GM18498 (cell line): Measurements from ENCODE around the gene DSTYK.
A peak's percentile ranks its signal among the peaks of the same experiment; 100 is the strongest.
"Not testable (repeated sequence)": the region's sequence is repeated elsewhere in the genome, so short reads cannot be mapped to it uniquely, and the experiment has no call there.

ENCODE experiments used
- ATAC-seq: cut with Tn5 transposase; IDR thresholded peaks from one replicate; pipeline ENCODE4 v1.9.1; 2021; ENCODE audit warnings: mild to moderate bottlenecking, moderate library complexity; ENCODE audit not compliant: unreplicated experiment

The DSTYK gene

DNA sequence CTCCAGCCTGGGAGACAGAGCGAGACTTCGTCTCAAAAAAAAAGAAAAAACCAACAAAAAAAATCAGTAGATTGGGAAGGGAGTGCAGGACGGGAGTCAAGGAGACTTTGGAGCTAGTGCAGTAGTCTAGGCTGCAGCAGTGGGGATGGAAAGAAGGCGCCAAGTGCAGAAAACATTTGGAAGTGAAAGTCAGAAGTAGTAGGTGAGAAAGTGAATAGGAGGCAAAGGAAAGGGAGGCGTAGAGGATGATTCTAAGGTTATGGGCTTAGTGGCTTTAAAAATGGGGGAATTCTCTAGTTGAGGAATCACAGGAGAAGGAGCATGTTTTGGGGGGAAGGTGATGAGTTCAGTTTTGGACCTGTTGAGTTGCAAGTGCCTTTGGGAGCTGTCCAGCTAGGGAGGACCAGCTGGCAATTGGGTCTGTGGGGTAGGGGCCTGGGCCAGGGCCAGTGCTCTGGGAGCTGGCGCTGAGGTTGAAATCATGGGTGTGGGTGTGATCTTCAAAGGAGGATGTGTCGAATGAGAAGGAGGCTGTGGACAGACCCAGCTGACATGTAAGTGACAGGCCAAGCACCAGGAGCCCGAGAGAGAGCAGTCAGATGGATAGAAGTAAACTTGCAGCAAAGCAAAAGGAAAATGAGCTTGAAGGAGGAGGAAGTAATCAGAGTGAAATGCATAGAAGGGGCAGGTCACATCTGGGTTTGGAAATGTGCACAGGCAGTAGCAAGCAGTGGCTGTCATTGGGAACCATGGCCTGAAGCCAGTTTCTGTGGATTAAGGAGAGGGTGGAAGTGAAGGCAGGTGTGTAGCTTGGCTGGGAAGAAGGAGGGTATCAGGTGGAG, 32.1 kb upstream of the DSTYK start:
- no peak for ATAC-seq

GRCh38 chr1:205241366-205242030, 30.0 kb upstream of the DSTYK start:
- ATAC-seq, result no peak

GRCh38 chr1:205240569-205240968, 29.1 kb upstream of the DSTYK start:
- ATAC-seq, result no peak

- ATAC-seq, result no peak
Observed at GRCh38 chr1:205240118-205240517, 28.6 kb upstream of the DSTYK start.

DNA sequence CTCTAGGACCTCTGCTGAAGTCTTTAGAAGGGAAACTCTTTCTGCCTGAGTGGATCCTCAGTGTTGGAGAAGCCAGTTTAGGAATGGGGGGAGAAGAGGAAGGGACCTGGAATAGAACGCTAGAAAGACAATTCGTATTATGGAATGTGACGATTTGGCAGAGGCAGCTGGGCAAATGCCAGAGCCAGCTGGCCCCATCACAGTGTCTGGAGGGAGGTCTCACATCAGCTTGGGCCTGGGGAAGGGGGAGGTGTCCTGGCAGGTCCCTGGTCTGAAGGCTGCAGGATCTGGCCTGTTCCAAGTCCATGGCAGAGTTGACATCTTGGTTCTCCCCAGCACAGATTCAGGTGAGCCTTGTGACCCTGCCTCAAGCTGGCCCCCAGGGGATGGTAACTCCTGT, 27.6 kb upstream of the DSTYK start:
- ATAC-seq, result no peak

DNA sequence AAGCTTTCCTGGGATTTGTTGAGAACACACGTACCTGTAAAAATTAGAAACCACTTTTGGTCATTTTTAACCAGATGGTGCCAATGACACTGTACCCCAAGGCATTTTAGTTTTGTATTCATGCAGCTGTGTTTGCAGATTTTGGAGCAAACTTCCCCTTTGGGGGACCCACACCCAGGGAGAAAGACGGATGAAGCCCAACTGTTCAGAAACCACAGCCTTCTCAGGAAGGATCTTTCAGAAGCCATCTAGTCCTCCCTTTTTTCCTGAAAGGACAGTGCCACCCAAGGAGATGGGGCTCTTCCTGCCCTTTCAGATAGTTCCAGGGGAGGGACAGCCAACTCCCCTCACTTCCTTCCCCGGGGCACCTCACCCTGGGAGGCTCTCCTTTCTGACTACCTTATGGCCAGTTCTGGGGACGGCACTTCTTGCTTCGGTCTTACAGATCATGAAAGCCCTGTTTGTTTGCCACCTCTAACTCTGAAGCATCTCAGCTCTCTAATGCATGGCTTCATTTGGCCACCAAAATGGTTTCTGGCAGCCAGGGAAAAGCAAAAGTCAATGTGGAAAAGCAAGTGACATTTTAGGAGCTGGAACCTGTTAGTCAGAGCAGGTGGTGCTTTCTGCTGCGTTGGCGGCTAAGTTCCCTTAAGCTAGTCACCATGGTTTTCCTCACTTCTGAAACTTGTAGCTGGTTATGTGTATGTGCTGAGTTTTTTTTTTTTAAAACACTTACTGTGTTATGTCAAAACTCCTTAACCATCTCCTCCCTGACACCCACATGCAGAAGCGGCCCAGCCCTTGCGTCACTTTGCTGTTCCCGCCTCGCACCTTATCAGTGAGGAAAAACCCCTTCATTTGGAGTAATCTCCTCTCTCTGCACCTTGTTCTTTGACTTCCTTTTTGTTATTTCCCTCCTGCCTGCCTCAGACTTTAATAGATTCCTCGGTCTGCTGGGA, 26.3 kb upstream of the DSTYK start:
- ATAC-seq, result no peak

DNA sequence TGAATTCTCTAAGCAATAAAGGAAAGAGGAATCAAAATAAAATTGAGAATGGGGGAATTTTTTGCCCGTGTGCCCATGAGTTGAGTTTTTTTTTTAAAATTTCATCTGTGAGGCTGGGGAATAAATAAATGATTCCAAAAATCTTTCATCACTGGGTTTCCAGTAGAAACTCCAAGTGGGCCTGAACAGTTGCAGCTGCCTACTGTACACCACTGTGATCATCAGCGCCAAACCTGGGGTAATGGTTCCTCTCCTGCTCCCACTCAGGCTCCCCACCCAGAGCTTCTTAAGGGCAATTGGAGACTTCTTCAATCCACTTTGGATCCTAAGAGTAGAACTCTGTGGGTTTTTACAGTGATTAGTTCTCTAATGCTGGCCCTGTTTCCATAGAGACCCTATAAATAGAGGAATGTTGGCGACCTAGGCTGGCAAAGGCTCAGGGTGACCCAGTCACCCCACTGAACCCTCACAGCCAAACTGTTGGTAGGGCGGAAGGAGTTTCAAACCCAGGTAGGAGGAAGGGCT, 25.5 kb upstream of the DSTYK start:
- ATAC-seq, result no peak

DNA sequence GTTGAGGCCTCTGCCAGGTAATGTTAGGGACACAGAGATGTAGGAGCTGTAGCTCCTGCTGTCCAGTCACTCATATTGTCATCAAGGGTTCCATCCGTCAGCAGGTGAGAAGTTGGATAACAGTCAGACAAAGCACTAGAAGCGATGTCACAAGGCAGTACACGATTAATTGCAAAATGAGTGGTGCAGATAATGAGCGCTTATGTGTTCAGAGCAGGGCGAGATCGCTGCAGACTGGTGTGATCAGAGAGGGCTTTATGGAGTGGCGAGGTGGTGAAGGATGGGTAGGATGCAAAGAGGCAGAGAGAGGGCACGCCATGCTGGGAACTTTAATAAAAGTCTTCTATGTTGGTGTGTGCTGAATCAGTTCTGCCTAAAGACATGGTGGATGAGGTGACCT, 25.0 kb upstream of the DSTYK start:
- ATAC-seq, result no peak

DNA sequence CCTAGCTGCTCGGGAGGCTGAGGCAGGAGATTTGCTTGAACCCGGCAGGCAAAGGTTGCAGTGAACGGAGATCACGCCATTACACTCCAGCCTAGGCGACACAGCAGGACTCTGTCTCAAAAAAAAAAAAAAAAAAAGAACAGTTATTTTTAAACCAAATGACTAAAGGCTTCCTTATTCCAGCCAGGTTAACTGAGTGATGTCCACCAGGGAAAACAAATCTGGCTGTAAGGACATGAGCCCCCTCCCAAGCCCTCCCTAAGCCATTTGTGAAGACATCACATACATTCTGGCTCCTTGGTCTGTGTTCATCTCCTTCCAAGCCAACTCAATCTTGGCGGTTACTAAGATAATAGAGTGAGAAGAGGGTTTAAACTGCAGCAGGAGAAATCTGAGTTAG, 24.4 kb upstream of the DSTYK start:
- ATAC-seq, result no peak

- ATAC-seq, result not testable (repeated sequence)
Observed at GRCh38 chr1:205233986-205234385, 22.5 kb upstream of the DSTYK start.

- no peak for ATAC-seq
Observed at GRCh38 chr1:205232945-205233397, 21.5 kb upstream of the DSTYK start.

DNA sequence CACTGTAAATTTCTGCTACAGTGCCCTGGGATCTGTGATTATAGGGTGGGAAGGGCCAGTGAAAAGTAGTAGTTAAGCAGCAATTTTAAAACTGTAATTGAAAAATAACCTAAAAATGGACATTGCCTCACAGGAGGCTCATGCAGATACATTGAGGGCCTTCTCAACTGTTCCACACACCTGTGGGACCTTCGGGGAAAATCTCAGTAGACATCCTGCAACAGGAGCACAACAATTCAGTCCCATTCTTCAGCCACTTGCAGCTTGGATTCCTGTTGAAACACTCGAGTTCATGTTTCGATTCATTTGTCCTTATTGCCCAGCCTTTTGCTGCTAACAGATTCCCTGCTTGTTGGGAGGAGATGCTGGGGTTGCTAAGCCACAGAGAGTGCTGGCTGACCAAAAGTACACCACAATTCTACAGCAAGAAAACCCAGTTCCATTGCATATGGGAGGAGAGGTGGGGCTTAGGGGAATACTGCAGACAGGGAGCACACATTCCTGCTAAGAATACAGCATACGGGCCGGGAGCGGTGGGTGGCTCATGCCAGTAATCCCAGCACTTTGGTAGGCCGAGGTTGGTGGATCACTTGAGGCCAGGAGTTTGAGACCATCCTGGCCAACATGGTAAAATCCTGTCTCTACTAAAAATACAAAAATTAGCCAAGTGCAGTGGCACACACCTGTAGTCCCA, 20.8 kb upstream of the DSTYK start:
- no peak for ATAC-seq

GRCh38 chr1:205230982-205231381, 19.5 kb upstream of the DSTYK start:
- ATAC-seq, result no peak

- ATAC-seq, result no peak
Observed at GRCh38 chr1:205229916-205230700, 18.6 kb upstream of the DSTYK start.

- no peak for ATAC-seq
Observed at GRCh38 chr1:205229399-205229871, 17.9 kb upstream of the DSTYK start.

DNA sequence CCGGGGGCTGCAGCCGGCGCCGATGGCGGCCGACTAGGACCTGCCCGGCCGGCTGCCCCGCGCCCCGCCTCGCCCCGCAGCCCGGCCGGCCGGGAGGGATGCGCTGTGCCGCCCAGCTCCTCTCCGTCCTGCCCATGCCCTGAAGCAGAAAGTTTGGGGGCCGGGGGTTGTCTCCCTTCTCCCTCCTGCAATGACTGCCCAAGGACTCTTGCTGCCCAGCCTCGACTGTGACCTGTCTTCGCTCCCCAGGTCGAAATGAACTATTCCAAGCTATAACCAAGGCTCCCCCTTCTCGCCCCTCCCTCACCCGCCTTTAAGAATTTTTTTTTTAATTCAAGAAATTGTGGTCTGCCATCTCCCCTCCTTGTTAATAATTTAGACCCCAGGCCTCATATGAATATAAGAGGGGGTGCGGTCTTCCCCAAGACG, 16.6 kb upstream of the DSTYK start:
- ATAC-seq, result peak; percentile 19

- ATAC-seq, result peak; percentile 81
Observed at GRCh38 chr1:205227584-205228013, 16.1 kb upstream of the DSTYK start, which contains the start of gene TMCC2. Gene TMCC2, plus strand, starts transcription at chr1:205227946. Its CDS starts 619 bp downstream, at chr1:205228565.

- ATAC-seq, result no peak
Observed at GRCh38 chr1:205226868-205227583, 15.5 kb upstream of the DSTYK start.
